ENCODE data around the gene CFAP46.
"Not testable (repeated sequence)": the region's sequence is repeated elsewhere in the genome, so short reads cannot be mapped to it uniquely, and the experiment has no call there.

Gene CFAP46

DNA sequence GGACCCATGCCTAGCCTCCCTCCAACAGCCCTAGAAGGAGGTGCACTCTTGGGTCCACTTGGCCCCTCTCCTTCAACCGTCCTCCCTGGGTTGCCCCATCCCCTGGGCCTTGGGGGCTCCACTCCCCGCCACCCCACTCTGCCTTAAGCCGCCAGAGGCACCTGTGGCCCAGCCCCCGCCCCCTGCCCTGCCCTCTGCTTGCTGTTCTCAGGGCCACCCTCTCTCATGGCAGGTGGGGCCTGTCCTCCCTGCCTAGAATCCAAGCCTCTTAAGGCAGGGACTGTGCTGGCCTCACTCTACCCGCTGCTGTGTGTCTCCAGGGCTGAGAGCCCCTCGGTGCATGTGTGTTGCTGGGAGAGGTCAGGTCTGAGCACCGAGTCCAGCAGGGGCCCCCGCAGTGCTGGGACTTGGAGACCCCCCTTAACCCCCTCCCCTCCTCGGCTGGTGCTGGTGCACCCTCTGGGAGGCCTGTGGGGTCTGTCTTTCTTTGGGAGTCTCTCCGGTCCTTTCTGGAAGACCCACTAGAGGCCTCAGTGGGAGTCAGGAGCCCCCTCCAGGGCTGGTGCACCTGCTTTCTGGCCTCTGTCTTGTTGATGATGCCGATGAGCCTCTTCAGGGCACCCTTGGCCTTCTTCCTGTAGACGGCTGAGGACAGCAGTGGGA is 43.8 kb downstream of the CFAP46 start:
- no peak for DNase-seq (ENCODE audit: low spot score)

DNA sequence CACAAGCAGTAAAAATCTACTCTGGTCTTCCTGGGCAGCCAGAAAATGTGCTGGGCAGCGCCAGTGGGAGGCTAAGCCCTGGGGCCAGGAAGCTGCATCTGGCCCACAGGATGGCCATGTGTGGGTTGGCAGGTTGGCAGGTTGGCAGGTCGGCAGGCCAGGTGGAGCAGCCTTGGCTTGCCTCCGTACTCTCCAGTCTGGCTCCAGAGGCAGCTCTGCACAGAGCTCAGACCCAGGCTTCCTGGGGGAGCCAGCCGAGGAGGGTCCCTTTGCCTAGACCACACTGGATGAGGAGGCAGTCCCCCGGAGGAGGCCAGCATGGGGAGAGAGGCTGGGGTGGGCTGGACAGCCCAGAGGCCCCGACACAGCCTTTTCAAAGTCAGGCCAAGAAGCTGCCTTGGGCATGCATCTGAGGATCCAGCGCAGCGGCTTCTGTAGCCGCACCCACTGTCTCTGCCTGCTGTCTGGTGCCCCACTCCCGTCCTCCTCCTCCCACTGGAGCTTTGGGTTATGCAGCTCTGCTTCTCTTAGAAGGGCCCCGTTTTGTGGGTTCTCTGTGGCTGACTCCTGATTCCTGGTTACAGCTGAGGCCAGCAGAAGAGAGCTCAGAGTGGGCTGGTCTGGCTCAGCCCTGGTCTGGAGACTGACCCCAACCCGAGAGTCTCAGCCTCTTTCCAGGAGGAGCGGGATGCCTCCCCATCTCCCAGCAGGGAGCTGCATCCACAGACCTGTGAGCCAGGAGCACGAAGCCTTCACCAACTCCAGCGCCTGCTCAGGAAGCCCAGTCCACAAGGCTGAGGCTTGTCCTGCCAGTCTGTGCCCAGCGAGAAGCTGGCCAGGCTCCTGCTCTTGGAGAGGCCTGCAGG is 44.6 kb downstream of the CFAP46 start:
- no peak for DNase-seq (ENCODE audit: low spot score)

GRCh38 chr10:132893786-132894185 is 48.6 kb downstream of the CFAP46 start:
- peak; percentile 20 for DNase-seq (ENCODE audit: low spot score)

GRCh38 chr10:132893090-132893489 is 49.3 kb downstream of the CFAP46 start:
- DNase-seq (ENCODE audit: low spot score): no peak

- DNase-seq (ENCODE audit: low spot score): no peak
Measured at GRCh38 chr10:132892004-132892403, 50.4 kb downstream of the CFAP46 start.

- no peak for DNase-seq (ENCODE audit: low spot score)
Measured at GRCh38 chr10:132891368-132891767, 51.0 kb downstream of the CFAP46 start.

GRCh38 chr10:132890301-132890700 is 52.1 kb downstream of the CFAP46 start:
- DNase-seq (ENCODE audit: low spot score): no peak

- no peak for DNase-seq (ENCODE audit: low spot score)
Measured at GRCh38 chr10:132889556-132889955, 52.8 kb downstream of the CFAP46 start.

- peak; percentile 8 for DNase-seq (ENCODE audit: low spot score)
Measured at GRCh38 chr10:132888898-132889490, 53.4 kb downstream of the CFAP46 start.

- DNase-seq (ENCODE audit: low spot score): not testable (repeated sequence)
Measured at GRCh38 chr10:132888446-132888845, 53.9 kb downstream of the CFAP46 start.

DNA sequence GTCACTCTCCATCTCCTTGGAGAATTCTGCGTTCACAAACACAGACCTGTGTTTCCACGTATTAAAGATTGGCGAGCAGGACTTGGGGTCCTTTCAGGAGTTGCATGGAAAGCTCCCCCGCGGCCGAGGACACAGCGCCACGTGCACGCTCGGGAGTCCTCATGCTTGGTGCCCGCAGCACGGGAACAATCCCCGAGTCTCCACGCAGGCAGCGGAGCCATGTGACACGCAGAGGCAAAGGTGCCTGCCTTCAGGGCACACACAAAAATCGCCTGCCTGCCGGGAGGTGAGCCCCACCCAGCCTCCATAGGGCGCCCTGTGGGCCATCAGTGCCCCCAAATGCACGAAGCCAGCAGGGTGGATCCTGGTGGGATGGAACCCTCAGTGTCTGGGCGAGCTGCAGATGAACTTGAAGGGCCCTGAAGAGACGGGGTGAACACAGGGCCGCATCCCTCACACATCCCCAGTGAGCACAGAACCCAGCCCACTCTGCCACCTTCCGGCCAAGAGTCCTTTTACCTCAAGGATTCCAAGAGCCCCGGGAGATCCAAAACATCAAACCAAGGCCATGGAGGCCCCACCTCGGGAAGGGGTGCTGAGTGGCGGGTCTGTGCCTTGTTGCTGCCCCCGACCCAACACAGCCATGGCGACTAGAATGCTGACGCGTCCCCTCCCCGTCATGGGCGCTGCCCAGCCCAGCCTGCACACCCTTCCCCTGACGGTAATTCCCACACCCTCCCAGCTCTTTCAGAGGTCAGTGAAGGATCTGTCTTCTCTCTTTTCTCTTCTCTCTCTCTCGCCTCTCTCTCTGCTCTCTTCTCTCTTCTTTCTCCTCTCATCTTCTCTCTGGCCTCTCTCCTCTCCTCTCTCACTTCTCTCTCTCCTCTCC is 55.9 kb downstream of the CFAP46 start:
- DNase-seq (ENCODE audit: low spot score): peak; percentile 23

DNA sequence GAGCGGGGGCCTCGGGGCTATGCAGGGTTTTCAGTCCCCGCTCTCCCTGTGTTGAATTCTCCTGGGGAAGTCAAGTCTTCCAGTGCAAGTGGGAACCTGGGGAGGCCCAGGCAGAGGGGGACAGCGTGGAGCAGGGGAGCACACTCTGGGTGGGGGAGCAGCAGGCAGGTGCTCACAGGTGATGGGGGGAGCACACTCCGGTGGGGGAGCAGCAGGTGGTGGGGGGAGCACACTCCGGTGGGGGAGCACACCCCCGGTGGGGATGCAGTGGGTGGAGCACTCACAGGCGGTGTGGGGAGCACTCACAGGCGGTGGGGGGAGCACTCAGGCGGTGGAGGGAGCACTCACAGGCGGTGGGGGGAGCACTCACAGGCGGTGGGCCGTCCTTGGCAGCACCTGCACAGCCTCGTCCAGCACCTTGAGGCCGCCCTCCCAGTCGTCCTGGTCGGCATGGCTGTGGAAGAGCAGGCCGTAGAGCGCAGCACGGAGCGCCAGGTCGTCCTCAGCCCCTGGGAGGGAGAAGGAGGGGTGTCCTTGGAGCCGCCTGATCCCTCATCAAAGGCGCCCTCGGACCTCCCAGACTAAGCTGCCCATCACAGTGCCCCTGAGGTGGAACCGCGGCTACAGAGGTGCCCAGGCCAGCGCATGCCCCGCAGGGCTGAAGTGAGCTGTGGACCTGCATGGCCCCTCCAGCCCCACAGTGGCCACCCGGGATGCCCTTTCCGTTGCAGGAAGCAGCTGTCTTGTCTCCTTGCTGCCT is 56.7 kb downstream of the CFAP46 start:
- no peak for DNase-seq (ENCODE audit: low spot score)

- DNase-seq (ENCODE audit: low spot score): no peak
Measured at GRCh38 chr10:132884691-132885271, 57.6 kb downstream of the CFAP46 start.

GRCh38 chr10:132884041-132884440 is 58.3 kb downstream of the CFAP46 start:
- no peak for DNase-seq (ENCODE audit: low spot score)

GRCh38 chr10:132883391-132883881 is 58.9 kb downstream of the CFAP46 start:
- DNase-seq (ENCODE audit: low spot score): no peak

DNA sequence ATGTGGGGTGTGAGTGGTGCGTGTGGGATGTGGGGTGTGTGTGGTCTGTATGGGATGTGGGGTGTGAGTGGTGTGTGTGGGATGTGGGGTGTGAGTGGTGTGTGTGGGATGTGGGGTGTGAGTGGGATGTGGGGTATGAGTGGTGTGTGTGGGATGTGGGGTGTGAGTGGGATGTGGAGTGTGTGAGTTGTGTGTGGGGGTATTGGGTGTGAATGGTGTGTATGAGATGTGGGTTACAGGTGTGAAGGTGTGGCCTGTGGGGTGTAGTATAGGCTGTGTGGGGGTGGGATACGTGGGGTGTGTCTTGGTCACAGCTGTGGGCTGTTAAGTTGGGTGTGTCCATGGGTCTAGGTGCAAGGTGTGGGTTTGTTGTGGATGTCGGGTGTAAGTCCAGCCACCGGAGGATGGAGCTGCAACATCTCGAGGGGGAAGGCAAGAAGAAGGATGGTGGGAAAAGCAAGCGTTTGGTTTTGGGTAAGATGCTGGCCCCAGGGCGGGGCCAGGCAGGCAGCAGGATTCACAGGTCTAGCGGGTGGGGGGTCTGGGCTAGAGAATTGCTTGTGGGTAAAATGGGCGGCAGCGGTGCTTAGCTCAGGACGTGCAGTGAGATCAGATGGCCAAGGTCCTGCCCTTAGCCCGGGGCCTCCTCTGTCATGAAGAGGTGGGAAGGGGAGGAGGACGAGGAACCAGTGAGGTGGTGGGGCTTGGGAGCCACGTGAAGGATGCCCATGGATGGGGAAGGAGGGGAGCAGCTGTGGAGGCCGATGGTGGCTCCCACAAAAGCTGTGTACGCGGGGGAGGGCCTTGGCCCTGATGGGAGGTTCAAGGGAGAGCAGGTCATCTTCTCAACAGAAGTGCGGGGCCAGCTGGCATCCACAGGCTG is 60.1 kb downstream of the CFAP46 start:
- no peak for DNase-seq (ENCODE audit: low spot score)

DNA sequence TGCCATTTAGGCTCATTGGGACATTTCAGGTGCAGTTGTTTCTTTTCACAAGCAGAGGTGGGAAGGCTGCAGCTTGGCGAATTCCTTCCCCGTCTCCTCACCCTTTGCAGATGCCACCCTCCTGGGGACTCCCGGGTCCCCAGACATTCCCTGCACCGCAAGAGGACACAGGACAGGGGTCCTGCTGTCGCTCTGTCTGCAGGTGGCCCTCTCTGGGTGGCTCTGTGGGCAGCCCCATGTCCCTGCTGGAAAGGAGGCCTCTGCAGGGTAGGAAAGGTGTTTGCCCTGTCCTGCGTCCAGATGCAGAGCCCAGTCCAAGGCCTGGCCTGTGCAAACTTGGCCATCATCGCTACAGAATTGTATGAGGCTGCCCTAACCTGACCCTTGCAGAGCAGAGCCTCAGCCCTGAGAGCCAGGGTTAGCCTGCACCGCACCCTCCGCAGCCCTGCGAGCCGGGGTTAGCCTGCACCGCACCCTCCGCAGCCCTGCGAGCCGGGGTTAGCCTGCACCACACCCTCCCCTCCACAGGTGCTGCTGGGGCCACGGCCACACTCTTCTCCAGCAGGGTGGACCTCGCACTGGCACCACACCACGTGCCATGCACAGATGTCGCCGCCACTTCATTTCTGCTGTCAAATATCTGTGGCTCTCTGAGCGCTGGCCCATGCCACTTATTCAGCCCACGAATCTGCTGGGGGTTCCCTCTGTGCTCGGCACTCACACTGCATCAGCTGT is 61.0 kb downstream of the CFAP46 start:
- DNase-seq (ENCODE audit: low spot score): no peak

DNA sequence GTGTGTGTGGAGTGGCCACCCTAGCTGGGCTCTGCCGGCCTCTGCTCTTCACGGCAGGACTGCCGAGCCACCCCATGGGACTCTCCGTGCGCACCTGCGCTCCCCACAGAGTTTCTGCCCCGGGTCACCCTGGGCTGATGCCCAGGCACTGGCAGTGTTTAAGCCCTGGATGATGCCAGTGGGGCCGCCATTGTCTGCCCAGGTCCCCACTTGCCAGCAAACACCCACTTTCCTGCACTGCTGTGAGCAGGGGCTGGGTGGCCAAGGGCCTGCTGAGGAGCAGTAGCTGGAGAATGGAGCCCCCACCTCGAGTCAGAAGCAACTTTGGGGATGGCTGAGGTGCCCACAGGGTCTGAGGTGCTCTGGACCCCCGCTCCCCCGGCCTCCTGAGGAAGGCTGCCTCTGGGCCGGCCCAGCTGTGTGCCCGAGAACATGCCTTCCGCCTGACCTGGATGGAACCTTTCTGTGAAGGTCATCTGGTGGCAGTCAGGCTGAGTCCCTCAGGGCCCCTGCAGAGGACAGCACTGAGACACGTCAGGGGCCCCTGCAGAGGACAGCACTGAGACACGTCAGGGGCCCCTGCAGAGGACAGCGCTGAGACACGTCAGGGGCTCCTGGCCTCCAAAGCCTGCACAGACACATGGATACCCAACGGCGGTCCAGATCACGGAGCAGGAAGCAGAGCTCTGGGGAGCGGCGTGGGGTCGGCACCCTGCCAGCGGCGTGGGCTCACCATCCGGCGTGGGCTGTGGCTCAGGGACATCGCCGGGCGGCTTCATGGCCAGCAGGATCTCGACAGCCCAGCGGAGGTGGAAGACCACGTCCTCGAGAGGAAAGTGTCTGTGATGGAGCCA is 62.0 kb downstream of the CFAP46 start:
- no peak for DNase-seq (ENCODE audit: low spot score)

Data from RKO (cell line).